Gastrocnemius medialis (tissue), 4 donors: Measurements from ENCODE around the gene PTPA.

Experiments used
- CTCF ChIP-seq, 5 experiments: fragments of 450-650 bp in 3 of 5; fragments of 200-600 bp in 2 of 5; sonication (generic) in 2 of 5; IDR thresholded peaks in 4 of 5; conservative IDR thresholded peaks in 1 of 5; 1 replicate in 4 of 5; 2 replicates in 1 of 5; pipeline ENCODE4 v1.5.1; 2016 to 2019; ENCODE audit warnings: antibody characterized with exemption in 5 of 5, mild to moderate bottlenecking in 3 of 5, moderate library complexity in 3 of 5
- POLR2A ChIP-seq, 2 donors: fragments of 450-650 bp; IDR thresholded peaks; one replicate each; pipeline ENCODE4 v1.6.1; 2017; ENCODE audit warnings: antibody characterized with exemption in 2 of 2, mild to moderate bottlenecking in 2 of 2, moderate library complexity in 2 of 2

- TF ChIP-seq POLR2A (IDR thresholded peaks at IDR 0.05) (no peak), CTCF (IDR thresholded peaks at IDR 0.05 in 4 of 5, conservative IDR thresholded peaks at IDR 0.05 in 1 of 5) (no peak)
Measured at GRCh38 chr9:129080298-129080600, 31.0 kb upstream of the PTPA start.
